ENCODE measurements around the gene MAGI3. TPM values are rescaled to one million over a fixed set of nuclear protein-coding genes. Genes with fewer than 3 reads are reported as not detected.

MAGI3 gene
- total and polyA plus RNA-seq, 2 of the 13 experiments (the other 11 are each of a cell fraction or from before 2014, with no cell fraction given), result 4.0 to 11.8 TPM

- TF ChIP-seq ZNF558 (CRISPR knock-in tag; IDR thresholded peaks at IDR 0.05; ENCODE audit: borderline replicate concordance), result no peak
- 0 out of 2 replicates have a peak, but pooled peaks have one; percentile 43 for TF ChIP-seq HBP1 (CRISPR knock-in tag; IDR thresholded peaks at IDR 0.05; ENCODE audit: low read depth)
- no peak for TF ChIP-seq ZBTB4 (CRISPR knock-in tag; IDR thresholded peaks at IDR 0.05; ENCODE audit: borderline replicate concordance)
- no peak for TF ChIP-seq TOPORS (CRISPR knock-in tag; IDR thresholded peaks at IDR 0.05)
- no peak for TF ChIP-seq ZNF770 (CRISPR knock-in tag; IDR thresholded peaks at IDR 0.05)
- TF ChIP-seq NR3C1 (CRISPR knock-in tag; IDR thresholded peaks at IDR 0.05), result no peak
- TF ChIP-seq ZNF737 (CRISPR knock-in tag; IDR thresholded peaks at IDR 0.05; ENCODE audit: borderline replicate concordance), result no peak
- no peak for TF ChIP-seq PRMT3 (CRISPR knock-in tag; IDR thresholded peaks at IDR 0.05; ENCODE audit: borderline replicate concordance, low read depth)
- no peak for TF ChIP-seq SALL2 (CRISPR knock-in tag; IDR thresholded peaks at IDR 0.05)
- TF ChIP-seq RORA (CRISPR knock-in tag; IDR thresholded peaks at IDR 0.05), result no peak
- TF ChIP-seq ZSCAN31 (CRISPR knock-in tag; IDR thresholded peaks at IDR 0.05; ENCODE audit: low read depth), result no peak
- TF ChIP-seq SAP130 (CRISPR knock-in tag; IDR thresholded peaks at IDR 0.05; ENCODE audit: low read depth), result peak; percentile 84
- TF ChIP-seq FOXP1 (IDR thresholded peaks at IDR 0.05), result no peak
- peak; percentile 44; the same call in 1 of the 2 replicates for TF ChIP-seq FOXP1 (CRISPR knock-in tag; IDR thresholded peaks at IDR 0.05)
- TF ChIP-seq SNAPC4 (CRISPR knock-in tag; IDR thresholded peaks at IDR 0.05), result no peak
- no peak for TF ChIP-seq NR1H2 (CRISPR knock-in tag; IDR thresholded peaks at IDR 0.05; ENCODE audit: borderline replicate concordance, low read depth)
Observed at GRCh38 chr1:113388621-113389358, 1.5 kb upstream of the MAGI3 start (continued).
